Keratinocyte (primary cell): Measurements from ENCODE around the gene LRRC9.

Experiments
- CTCF ChIP-seq, 3 experiments: IDR thresholded peaks in 1 of 3; conservative IDR thresholded peaks in 1 of 3; optimal IDR thresholded peaks in 1 of 3; 2 replicates in 2 of 3; 3 replicates in 1 of 3; pipeline versions ENCODE3 to v1.5.1; 2011; ENCODE audit warnings: low read length in 3 of 3, mild to moderate bottlenecking in 3 of 3, moderate library complexity in 2 of 3, control low read depth in 1 of 3, inconsistent platforms in 1 of 3; ENCODE audit not compliant: insufficient read depth in 2 of 3; ENCODE audit errors: extremely low read depth in 1 of 3
- EZH2 ChIP-seq: IDR thresholded peaks from one replicate; pipeline ENCODE4 v1.6.1; 2012; ENCODE audit warnings: inconsistent platforms, mild to moderate bottlenecking, low read length, moderate library complexity

- no peak for TF ChIP-seq CTCF (optimal IDR thresholded peaks at IDR 0.05 in 1 of 3, IDR thresholded peaks at IDR 0.05 in 1 of 3, conservative IDR thresholded peaks at IDR 0.05 in 1 of 3; ENCODE audit: extremely low read depth in 1 of 3, insufficient read depth in 2 of 3, low read length in 3 of 3)
- TF ChIP-seq EZH2, result no peak
These were observed 16.2 kb downstream of the LRRC9 start for GRCh38 chr14:59936145-59936544.
